Memory B cell (primary cell): Measurements from ENCODE around the gene KCNMA1.
"Not testable (repeated sequence)": the region's sequence is repeated elsewhere in the genome, so short reads cannot be mapped to it uniquely, and the experiment has no call there.

Experiments
- ATAC-seq: fragments of 150-1000 bp; cut with Tn5 transposase; 2 replicates; pipeline ENCODE4 v1.10.0; 2021; ENCODE audit warnings: low read depth, mild to moderate bottlenecking, moderate library complexity
- DNase-seq, 2 donors: peaks; one replicate each; pipeline ENCODE4 v3.0.0; 2022; ENCODE audit warnings: low spot score in 2 of 2
- H3K27ac Mint-ChIP-seq: one replicate; pipeline ENCODE4 v1.8.0; 2022; ENCODE audit warnings: mild to moderate bottlenecking, moderate library complexity, mixed read lengths
- H3K27me3 Mint-ChIP-seq: one replicate; pipeline ENCODE4 v1.8.0; 2022; ENCODE audit warnings: mixed read lengths
- H3K36me3 Mint-ChIP-seq: one replicate; pipeline ENCODE4 v1.8.0; 2022; ENCODE audit warnings: mild to moderate bottlenecking, mixed read lengths
- H3K4me1 Mint-ChIP-seq: one replicate; pipeline ENCODE4 v1.8.0; 2022; ENCODE audit warnings: mixed read lengths
- H3K4me3 Mint-ChIP-seq: one replicate; pipeline ENCODE4 v1.8.0; 2022; ENCODE audit warnings: mild to moderate bottlenecking, moderate library complexity, mixed read lengths
- H3K9me3 Mint-ChIP-seq: one replicate; pipeline ENCODE4 v1.8.0; 2022; ENCODE audit warnings: mixed read lengths

Gene KCNMA1

DNA sequence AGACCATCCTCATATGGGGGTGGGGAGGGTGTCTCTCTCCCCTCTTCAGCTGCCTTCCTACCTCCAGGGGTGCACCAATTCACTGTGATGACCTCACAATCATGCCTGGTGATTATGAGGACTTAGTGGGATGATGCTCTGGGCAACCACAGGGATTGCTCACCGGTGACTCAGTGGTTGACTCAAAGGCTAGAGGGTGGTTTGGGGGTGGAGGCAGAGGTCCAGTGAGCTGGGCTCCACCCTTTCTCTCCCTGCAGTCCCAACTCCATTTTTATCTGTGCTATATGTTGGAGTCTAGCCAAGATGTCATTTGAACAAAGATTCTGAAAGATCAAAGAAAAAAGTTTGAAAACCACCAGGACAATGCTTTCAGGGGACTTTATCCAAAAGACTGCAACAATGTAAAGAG lies 286.9 kb downstream of the KCNMA1 start:
- Mint-ChIP-seq H3K36me3 (no peaks in the 10 kb centered on the region), H3K9me3 (no peaks in the 10 kb centered on the region), H3K4me3 (no peak overlapping the region), H3K27me3 (no peaks in the 10 kb centered on the region), H3K27ac (no peak overlapping the region), H3K4me1 (peaks cover 2% of the 10 kb centered on the region)
- ATAC-seq (no peak), DNase-seq (no peak)

GRCh38 chr10:77350134-77350533 lies 287.5 kb downstream of the KCNMA1 start:
- Mint-ChIP-seq H3K27me3 (no peaks in the 10 kb centered on the region), H3K27ac (no peak overlapping the region), H3K36me3 (no peaks in the 10 kb centered on the region)

GRCh38 chr10:77349226-77349625 lies 288.4 kb downstream of the KCNMA1 start:
- H3K36me3 Mint-ChIP-seq = no peaks in the 10 kb centered on the region
- no peaks in the 10 kb centered on the region for H3K9me3 Mint-ChIP-seq
- ATAC-seq (no peak), DNase-seq (no peak)
- no peak overlapping the region for H3K4me3 Mint-ChIP-seq
- no peak overlapping the region for H3K27ac Mint-ChIP-seq
- H3K4me1 Mint-ChIP-seq = peaks cover 2% of the 10 kb centered on the region
- no peaks in the 10 kb centered on the region for H3K27me3 Mint-ChIP-seq

More at GRCh38 chr10:77350134-77350533, 287.5 kb downstream of the KCNMA1 start:
- DNase-seq = no peak
- no peak for ATAC-seq
- peaks cover 2% of the 10 kb centered on the region for H3K4me1 Mint-ChIP-seq
- H3K4me3 Mint-ChIP-seq = no peak overlapping the region
- H3K9me3 Mint-ChIP-seq = no peaks in the 10 kb centered on the region

DNA sequence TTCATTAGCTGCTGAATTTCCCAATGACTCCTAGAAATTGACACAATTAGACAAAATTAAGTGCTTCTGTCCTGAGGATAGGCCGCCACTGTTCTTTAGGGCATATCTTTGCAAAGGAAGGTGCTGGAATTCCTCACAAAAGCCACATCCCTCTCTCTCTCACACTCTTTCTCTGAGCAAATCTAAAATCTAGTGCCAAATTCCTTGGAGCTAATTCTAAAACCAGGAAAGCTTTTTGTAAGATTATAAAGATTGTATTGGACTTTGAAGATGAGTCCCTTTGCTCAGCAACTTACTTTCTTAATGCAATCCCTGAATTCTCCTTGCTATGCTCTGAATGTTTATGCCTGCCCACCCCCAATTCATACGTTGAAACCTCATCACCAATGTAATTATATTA lies 288.9 kb downstream of the KCNMA1 start:
- Mint-ChIP-seq H3K4me1 (peaks cover 2% of the 10 kb centered on the region), H3K27me3 (no peaks in the 10 kb centered on the region), H3K9me3 (no peaks in the 10 kb centered on the region), H3K27ac (no peak overlapping the region), H3K4me3 (no peak overlapping the region), H3K36me3 (no peaks in the 10 kb centered on the region)
- DNase-seq (no peak), ATAC-seq (no peak)

DNA sequence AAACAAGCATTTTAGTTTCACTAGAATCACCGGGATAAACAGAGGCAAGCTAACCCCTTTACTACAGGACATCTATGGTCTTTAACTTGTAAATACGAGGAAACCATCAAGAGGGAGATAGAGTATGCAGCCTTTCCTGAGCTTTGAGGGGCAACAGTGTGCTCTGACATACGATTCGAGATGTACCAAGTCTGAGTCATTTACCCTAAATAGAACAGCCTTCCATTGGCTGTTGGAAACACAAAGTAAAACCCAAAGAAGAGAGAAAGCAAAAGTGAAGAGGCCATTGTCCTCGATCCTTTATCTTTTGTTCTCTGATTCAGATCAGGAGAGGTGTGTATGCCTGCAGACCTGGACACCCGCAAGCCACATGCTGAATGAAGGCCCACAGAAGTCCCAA lies 289.5 kb downstream of the KCNMA1 start:
- peaks cover 2% of the 10 kb centered on the region for H3K4me1 Mint-ChIP-seq
- H3K36me3 Mint-ChIP-seq = no peaks in the 10 kb centered on the region
- ATAC-seq (no peak), DNase-seq (no peak)
- no peaks in the 10 kb centered on the region for H3K9me3 Mint-ChIP-seq
- no peak overlapping the region for H3K27ac Mint-ChIP-seq
- no peaks in the 10 kb centered on the region for H3K27me3 Mint-ChIP-seq
- H3K4me3 Mint-ChIP-seq = no peak overlapping the region

DNA sequence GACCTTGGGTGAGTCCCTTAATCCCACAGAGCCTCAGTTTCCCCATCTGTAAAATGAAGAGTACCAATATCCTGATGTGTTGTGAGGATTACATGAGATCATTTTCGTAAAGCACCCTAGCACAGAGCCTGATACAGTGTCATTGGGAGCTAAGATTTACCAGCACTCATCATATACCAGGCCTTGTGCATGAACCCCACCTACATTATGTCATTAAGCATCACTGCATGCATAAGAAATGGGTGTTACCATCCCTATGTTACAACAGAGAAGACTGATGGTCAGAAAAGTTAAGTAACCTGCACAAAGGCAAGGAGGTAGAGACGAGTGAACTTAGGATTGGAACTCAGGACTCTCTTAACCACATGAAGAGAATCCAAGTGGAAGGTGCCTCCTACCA lies 290.6 kb downstream of the KCNMA1 start:
- no peak for DNase-seq
- Mint-ChIP-seq H3K27me3 (no peaks in the 10 kb centered on the region), H3K4me3 (no peak overlapping the region), H3K27ac (no peak overlapping the region), H3K9me3 (no peaks in the 10 kb centered on the region), H3K36me3 (no peaks in the 10 kb centered on the region), H3K4me1 (peaks cover 2% of the 10 kb centered on the region)
- ATAC-seq = no peak

GRCh38 chr10:77341055-77341454 lies 296.6 kb downstream of the KCNMA1 start:
- ATAC-seq (no peak), DNase-seq (no peak)
- Mint-ChIP-seq H3K4me1 (no peaks in the 10 kb centered on the region), H3K9me3 (no peaks in the 10 kb centered on the region), H3K27me3 (peaks cover 2% of the 10 kb centered on the region), H3K27ac (no peak overlapping the region), H3K4me3 (no peak overlapping the region), H3K36me3 (no peaks in the 10 kb centered on the region)

- H3K27ac Mint-ChIP-seq, H3K4me1 Mint-ChIP-seq, H3K4me3 Mint-ChIP-seq, H3K9me3 Mint-ChIP-seq, ATAC-seq, DNase-seq, H3K27me3 Mint-ChIP-seq, H3K36me3 Mint-ChIP-seq: not testable (repeated sequence)
These were observed 297.7 kb downstream of the KCNMA1 start for GRCh38 chr10:77339872-77340271.

DNA sequence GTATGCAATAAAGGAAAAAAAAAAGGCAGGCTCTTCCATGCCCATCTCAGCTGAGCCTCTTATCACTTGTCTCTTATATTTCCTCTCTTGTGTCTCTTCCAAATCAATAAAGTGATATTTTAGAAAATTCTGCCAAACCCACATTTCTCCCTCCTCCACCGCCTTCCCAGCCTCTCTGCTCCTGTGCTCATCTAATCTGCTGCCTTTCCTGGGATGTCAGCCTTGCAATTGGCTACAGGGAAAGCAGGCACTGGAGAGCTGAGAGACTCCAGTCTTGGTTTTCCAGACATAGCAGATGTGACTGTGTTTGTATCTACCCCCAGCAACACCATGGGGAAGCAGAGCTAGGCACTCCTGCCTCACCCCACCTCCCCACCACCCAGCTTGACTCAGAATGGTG lies 298.4 kb downstream of the KCNMA1 start:
- Mint-ChIP-seq H3K27ac (no peak overlapping the region), H3K36me3 (no peaks in the 10 kb centered on the region)
- ATAC-seq = no peak

DNA sequence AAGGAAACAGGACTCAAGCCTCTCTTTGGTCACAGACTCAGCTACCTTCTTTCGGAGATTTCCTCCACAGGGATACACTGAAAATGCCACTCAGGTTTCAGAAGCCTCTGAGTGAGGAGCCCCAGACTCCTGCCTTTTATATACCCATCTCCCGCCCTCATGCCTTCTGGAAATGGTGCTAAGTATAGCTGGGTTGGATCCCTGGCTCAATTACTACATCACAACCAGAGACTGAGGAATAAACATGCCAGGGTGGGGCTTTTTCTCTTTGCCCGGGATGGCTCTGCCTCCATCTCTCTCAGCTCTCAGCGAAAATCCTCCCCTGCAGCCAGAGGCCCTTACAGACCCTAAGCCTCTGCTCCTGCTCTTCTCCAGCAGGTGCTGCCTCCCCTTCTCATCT lies 299.5 kb downstream of the KCNMA1 start:
- Mint-ChIP-seq H3K4me3 (no peak overlapping the region), H3K36me3 (no peaks in the 10 kb centered on the region), H3K4me1 (no peaks in the 10 kb centered on the region), H3K9me3 (no peaks in the 10 kb centered on the region), H3K27ac (no peak overlapping the region), H3K27me3 (peaks cover 2% of the 10 kb centered on the region)
- DNase-seq (no peak), ATAC-seq (no peak)

More for the DNA sequence above, 298.4 kb downstream of the KCNMA1 start:
- no peaks in the 10 kb centered on the region for H3K4me1 Mint-ChIP-seq
- no peak for DNase-seq
- H3K9me3 Mint-ChIP-seq = no peaks in the 10 kb centered on the region
- H3K27me3 Mint-ChIP-seq = peaks cover 2% of the 10 kb centered on the region
- H3K4me3 Mint-ChIP-seq = no peak overlapping the region

- Mint-ChIP-seq H3K9me3 (no peaks in the 10 kb centered on the region), H3K4me1 (no peaks in the 10 kb centered on the region), H3K36me3 (no peaks in the 10 kb centered on the region), H3K4me3 (no peak overlapping the region), H3K27me3 (no peaks in the 10 kb centered on the region), H3K27ac (no peak overlapping the region)
- no peak for ATAC-seq
- DNase-seq = no peak
These were observed 303.1 kb downstream of the KCNMA1 start for GRCh38 chr10:77334501-77334900.

- no peaks in the 10 kb centered on the region for H3K9me3 Mint-ChIP-seq
- ATAC-seq (no peak), DNase-seq (no peak)
- H3K36me3 Mint-ChIP-seq = peaks cover 1% of the 10 kb centered on the region
- no peak overlapping the region for H3K4me3 Mint-ChIP-seq
- no peaks in the 10 kb centered on the region for H3K4me1 Mint-ChIP-seq
- H3K27ac Mint-ChIP-seq = no peak overlapping the region
- no peaks in the 10 kb centered on the region for H3K27me3 Mint-ChIP-seq
These were observed 303.8 kb downstream of the KCNMA1 start for GRCh38 chr10:77333610-77334340.

GRCh38 chr10:77332256-77332655 lies 305.4 kb downstream of the KCNMA1 start:
- Mint-ChIP-seq H3K4me3 (no peak overlapping the region), H3K36me3 (peaks cover 1% of the 10 kb centered on the region), H3K27ac (no peak overlapping the region), H3K4me1 (no peaks in the 10 kb centered on the region), H3K27me3 (no peaks in the 10 kb centered on the region), H3K9me3 (no peaks in the 10 kb centered on the region)
- ATAC-seq (no peak), DNase-seq (no peak)

DNA sequence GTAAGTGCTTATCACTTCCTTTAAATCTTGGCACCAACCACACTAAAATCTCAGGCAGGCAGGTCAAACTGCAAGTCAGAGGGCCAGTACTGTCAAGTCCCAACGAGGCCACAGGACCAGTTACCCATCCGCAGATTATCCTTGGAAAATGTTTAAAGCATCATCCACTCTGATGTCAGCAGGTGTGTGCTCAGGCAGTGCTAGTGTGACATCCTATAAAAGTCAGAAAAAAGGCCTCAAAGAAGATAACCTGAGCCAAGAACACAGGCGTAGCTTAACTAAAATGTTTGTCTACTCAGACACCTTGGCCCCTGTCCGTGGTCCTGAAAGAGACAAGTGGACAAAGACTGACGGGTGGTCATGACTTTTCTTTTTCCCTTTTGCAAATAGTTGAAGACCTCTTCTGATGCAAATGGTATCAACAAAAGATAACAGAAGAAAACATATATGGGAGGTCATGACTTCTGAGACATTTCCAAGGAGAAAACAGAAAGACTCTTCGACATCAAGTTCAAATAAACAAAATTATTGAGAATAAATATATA lies 309.3 kb downstream of the KCNMA1 start:
- DNase-seq (no peak), ATAC-seq (no peak)
- Mint-ChIP-seq H3K27me3 (peaks cover 5% of the 10 kb centered on the region), H3K36me3 (peaks cover 1% of the 10 kb centered on the region), H3K27ac (no peak overlapping the region), H3K9me3 (no peaks in the 10 kb centered on the region), H3K4me3 (no peak overlapping the region), H3K4me1 (peaks cover 2% of the 10 kb centered on the region)

GRCh38 chr10:77325233-77325537 lies 312.4 kb downstream of the KCNMA1 start:
- H3K9me3 Mint-ChIP-seq = no peaks in the 10 kb centered on the region
- peaks cover 2% of the 10 kb centered on the region for H3K4me1 Mint-ChIP-seq
- DNase-seq (no peak), ATAC-seq (no peak)
- no peak overlapping the region for H3K27ac Mint-ChIP-seq
- peaks cover 1% of the 10 kb centered on the region for H3K36me3 Mint-ChIP-seq
- H3K27me3 Mint-ChIP-seq = peaks cover 5% of the 10 kb centered on the region
- no peak overlapping the region for H3K4me3 Mint-ChIP-seq
